HG03103 (cell line): ENCODE measurements around the gene SARNP.
"Not testable (repeated sequence)": the region's sequence is repeated elsewhere in the genome, so short reads cannot be mapped to it uniquely, and the experiment has no call there.

Source experiments
- ATAC-seq: cut with Tn5 transposase; IDR thresholded peaks from one replicate; pipeline ENCODE4 v1.9.1; 2021; ENCODE audit warnings: low read depth; ENCODE audit not compliant: unreplicated experiment

SARNP gene

GRCh38 chr12:55840581-55841351 lies 23.2 kb upstream of the SARNP start:
- ATAC-seq, result no peak

- no peak for ATAC-seq
Measured at GRCh38 chr12:55839345-55840140, 22.0 kb upstream of the SARNP start.

GRCh38 chr12:55838361-55838760 lies 20.8 kb upstream of the SARNP start:
- ATAC-seq, result no peak

- ATAC-seq, result not testable (repeated sequence)
Measured at GRCh38 chr12:55834400-55834799, 16.9 kb upstream of the SARNP start.

GRCh38 chr12:55833056-55833455 lies 15.5 kb upstream of the SARNP start:
- ATAC-seq, result no peak

- no peak for ATAC-seq
Measured at GRCh38 chr12:55831447-55831815, 13.9 kb upstream of the SARNP start.

- no peak for ATAC-seq
Measured at GRCh38 chr12:55830601-55831446, 13.3 kb upstream of the SARNP start.

GRCh38 chr12:55829967-55830600 lies 12.6 kb upstream of the SARNP start:
- peak; percentile 17 for ATAC-seq

GRCh38 chr12:55828357-55828756 lies 10.8 kb upstream of the SARNP start:
- ATAC-seq, result no peak

- no peak for ATAC-seq
Measured at GRCh38 chr12:55827806-55828205, 10.3 kb upstream of the SARNP start.

- no peak for ATAC-seq
Measured at GRCh38 chr12:55824726-55825125, 7.2 kb upstream of the SARNP start.

GRCh38 chr12:55823419-55823818 lies 5.9 kb upstream of the SARNP start:
- ATAC-seq, result no peak

GRCh38 chr12:55822228-55822627 lies 4.7 kb upstream of the SARNP start:
- no peak for ATAC-seq

GRCh38 chr12:55820679-55821078 lies 3.2 kb upstream of the SARNP start:
- no peak for ATAC-seq

- ATAC-seq, result no peak
Measured at GRCh38 chr12:55818886-55819285, 1.4 kb upstream of the SARNP start.

GRCh38 chr12:55818140-55818728 lies 710 bp upstream of the SARNP start:
- peak; percentile 26 for ATAC-seq

- no peak for ATAC-seq
Measured at GRCh38 chr12:55816881-55817344, 611 bp downstream of the SARNP start.

GRCh38 chr12:55815473-55815872 lies 2.1 kb downstream of the SARNP start:
- no peak for ATAC-seq

- no peak for ATAC-seq
Measured at GRCh38 chr12:55814257-55814656, 3.3 kb downstream of the SARNP start.

GRCh38 chr12:55812088-55812487 lies 5.4 kb downstream of the SARNP start:
- ATAC-seq, result no peak
